Measurements from ENCODE around the gene FBLN1. TPM values are rescaled to one million over a fixed set of nuclear protein-coding genes. Genes with fewer than 3 reads are reported as not detected.

The FBLN1 gene
- total RNA-seq, 5 donors from 2014 or later (not counting 1 experiment from before 2014, with no cell fraction given), result 0.96 to 1.5 (median 1.0) TPM; not detected in 2

DNA sequence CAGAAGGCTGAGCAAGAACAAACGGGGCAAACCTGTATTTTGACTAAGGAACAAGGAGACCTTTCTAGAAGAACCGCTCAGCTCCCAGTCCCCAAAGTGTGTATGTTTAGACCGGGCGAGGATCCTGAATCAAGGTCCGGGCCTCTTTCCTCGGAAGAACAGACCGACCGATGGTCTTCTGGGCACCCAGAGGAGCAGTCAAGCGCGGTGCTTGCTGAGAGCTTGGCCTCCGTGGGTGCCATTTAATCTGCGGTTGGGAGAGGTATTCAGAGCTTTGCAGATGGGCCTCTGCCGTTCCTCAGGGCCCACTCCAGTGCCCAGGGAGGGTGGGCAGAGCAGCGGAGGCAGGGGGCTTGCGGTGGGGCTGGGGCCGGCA is 142.5 kb downstream of the FBLN1 start:
- ATAC-seq (replicated peaks in 1 of 4) (no peak), DNase-seq (no peak)
- Histone ChIP-seq H3K27ac (ENCODE audit: low read length) (no peak overlapping the region), H3K9me3 (no peaks in the 10 kb centered on the region), H3K27me3 (replicated peaks in 1 of 2; ENCODE audit: control insufficient read depth in 2 of 2, extremely low read depth in 1 of 2, insufficient read depth in 2 of 2, low read length in 1 of 2) (peaks cover 0 to 66% of the 10 kb centered on the region in 2 experiments), H3K36me3 (ENCODE audit: control insufficient read depth in 2 of 2, extremely low read depth in 1 of 2, insufficient read depth in 1 of 2, low read length in 1 of 2) (no peaks in the 10 kb centered on the region), H3K4me1 (ENCODE audit: control insufficient read depth in 1 of 2, extremely low read depth in 1 of 2, insufficient read depth in 2 of 2, low read length in 2 of 2) (peaks cover 0 to 15% of the 10 kb centered on the region in 2 experiments), H3K4me3 (ENCODE audit: control insufficient read depth in 1 of 2, extremely low read depth in 1 of 2, low read length in 1 of 2) (no peak overlapping the region)
- POLR2A ChIA-PET, result no interaction called here
- no peaks in the 10 kb centered on the region for H3K9me3 Mint-ChIP-seq
- peaks cover 32 to 69% of the 10 kb centered on the region in 2 donors for H3K27me3 Mint-ChIP-seq
- H3K4me1 Mint-ChIP-seq, result peaks cover 4 to 7% (median 5%) of the 10 kb centered on the region in 3 donors
- CTCF ChIA-PET, result no interaction called here
- H3K27ac Mint-ChIP-seq, result no peak overlapping the region
- H3K4me3 Mint-ChIP-seq, result peak overlapping the region in 1 of 3 donors; percentile 19
- 45% methylated on average over 16 of the region's 16 CpGs for WGBS (ENCODE audit: insufficient coverage)
- no peaks in the 10 kb centered on the region for H3K36me3 Mint-ChIP-seq

DNA sequence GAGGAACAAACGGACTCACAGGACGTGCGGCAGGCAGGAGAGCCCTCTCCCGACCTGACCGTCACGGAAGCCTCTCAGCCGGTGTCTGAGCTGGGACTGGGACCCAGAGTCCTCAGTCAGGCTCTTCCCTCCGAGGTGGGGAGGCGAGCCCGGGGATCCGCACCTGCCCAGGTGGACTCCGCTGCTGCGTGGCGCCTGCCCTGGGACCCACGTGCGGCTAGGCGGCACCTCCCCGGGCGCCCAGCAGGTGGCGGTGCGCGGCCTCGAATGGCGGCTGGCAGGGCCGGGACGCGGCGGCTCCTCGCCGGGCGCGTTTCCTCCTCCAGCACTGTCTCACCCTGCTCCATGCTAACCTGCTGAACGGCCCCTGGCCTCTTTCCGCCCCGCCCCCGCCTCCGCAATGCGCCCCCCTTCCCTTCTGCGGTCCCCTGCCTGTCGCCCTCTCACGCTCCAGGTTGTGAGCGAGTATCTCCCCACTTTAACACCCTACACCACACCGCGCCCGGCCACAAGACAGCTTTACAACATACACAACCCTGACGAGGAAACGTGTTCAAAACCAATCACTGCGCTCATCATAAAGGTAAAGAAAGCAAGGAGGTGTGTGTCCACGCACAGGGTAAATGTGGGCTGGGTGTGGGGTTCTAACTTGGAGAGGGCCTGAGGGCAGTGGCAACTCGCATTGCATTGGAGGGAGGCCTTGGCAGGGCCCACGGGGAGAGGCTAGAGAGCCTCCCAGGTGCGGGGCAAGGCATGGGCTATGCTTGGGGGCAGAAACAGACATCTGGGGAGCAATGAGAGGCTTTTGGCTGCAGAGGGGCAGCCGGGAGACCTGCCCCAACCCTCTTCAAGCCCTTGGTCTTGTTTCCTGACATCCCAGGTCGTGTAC is 143.1 kb downstream of the FBLN1 start:
- H3K9me3 ChIP-seq, result no peaks in the 10 kb centered on the region
- H3K27me3 ChIP-seq (replicated peaks in 1 of 2; ENCODE audit: control insufficient read depth in 2 of 2, extremely low read depth in 1 of 2, insufficient read depth in 2 of 2, low read length in 1 of 2), result peaks cover 0 to 65% of the 10 kb centered on the region in 2 experiments
- no peak overlapping the region for H3K4me3 ChIP-seq (ENCODE audit: control insufficient read depth in 1 of 2, extremely low read depth in 1 of 2, low read length in 1 of 2)
- peaks cover 4 to 7% (median 5%) of the 10 kb centered on the region in 3 donors for H3K4me1 Mint-ChIP-seq
- DNase-seq, result peak; percentile 40 to 85 (median 69)
- 14% methylated on average over 40 of the region's 54 CpGs for WGBS (ENCODE audit: insufficient coverage)
- peaks cover 35 to 69% of the 10 kb centered on the region in 2 donors for H3K27me3 Mint-ChIP-seq
- H3K36me3 ChIP-seq (ENCODE audit: control insufficient read depth in 2 of 2, extremely low read depth in 1 of 2, insufficient read depth in 1 of 2, low read length in 1 of 2), result no peaks in the 10 kb centered on the region
- no peak overlapping the region for H3K27ac ChIP-seq (ENCODE audit: low read length)
- peaks cover 0 to 12% of the 10 kb centered on the region in 2 experiments for H3K4me1 ChIP-seq (ENCODE audit: control insufficient read depth in 1 of 2, extremely low read depth in 1 of 2, insufficient read depth in 2 of 2, low read length in 2 of 2)
- ChIA-PET CTCF (interaction anchor here in 1 of 2 donors (0.7 kb wide), 1 partner anchor 11 kb away, joined by 8 read pairs; no protein-coding TSS in a partner anchor), POLR2A (no interaction called here)
- H3K9me3 Mint-ChIP-seq, result no peaks in the 10 kb centered on the region
- H3K27ac Mint-ChIP-seq, result no peak overlapping the region
- H3K36me3 Mint-ChIP-seq, result no peaks in the 10 kb centered on the region
- peak; percentile 95 to 97 (median 96) for ATAC-seq (replicated peaks in 1 of 4)
- H3K4me3 Mint-ChIP-seq, result peak overlapping the region in 1 of 3 donors; percentile 52

DNA sequence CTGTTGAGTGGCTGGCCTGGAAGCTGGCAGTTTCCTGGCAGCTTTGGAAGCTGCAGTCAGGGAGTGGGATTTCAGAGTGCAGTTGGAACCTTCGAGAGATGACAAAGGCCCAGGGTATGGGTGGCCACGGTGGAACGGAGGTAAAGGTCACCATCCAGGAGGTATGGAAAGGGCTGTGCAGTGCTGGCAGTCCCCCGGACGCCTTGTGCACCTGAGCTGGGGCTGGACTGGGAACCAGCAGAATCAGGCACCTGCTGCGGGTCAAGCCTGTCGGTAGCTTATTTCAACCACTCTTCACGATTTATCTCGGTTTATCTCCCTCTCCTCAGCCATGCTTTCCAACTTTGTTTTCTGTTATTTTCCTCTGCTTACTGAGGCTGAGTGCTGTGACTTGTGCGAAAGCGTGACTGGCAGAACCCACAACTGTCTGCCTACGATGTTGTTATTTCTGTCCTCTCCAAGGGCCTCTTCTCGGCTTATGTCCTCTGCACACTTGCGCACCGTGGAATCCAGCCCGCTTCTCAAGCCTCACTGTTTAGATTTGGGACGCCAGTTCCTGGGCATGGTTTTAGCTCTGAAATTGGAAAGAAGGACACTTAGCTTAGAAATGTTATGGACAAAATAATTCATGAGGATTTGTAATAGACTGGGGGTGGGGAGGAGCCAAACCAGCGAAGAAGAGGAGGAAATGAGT is 145.0 kb downstream of the FBLN1 start:
- peaks cover 4 to 7% (median 5%) of the 10 kb centered on the region in 3 donors for H3K4me1 Mint-ChIP-seq
- ChIA-PET POLR2A (no interaction called here), CTCF (no interaction called here)
- Histone ChIP-seq H3K9me3 (no peaks in the 10 kb centered on the region), H3K27me3 (replicated peaks in 1 of 2; ENCODE audit: control insufficient read depth in 2 of 2, extremely low read depth in 1 of 2, insufficient read depth in 2 of 2, low read length in 1 of 2) (peaks cover 0 to 57% of the 10 kb centered on the region in 2 experiments), H3K36me3 (ENCODE audit: control insufficient read depth in 2 of 2, extremely low read depth in 1 of 2, insufficient read depth in 1 of 2, low read length in 1 of 2) (no peaks in the 10 kb centered on the region), H3K4me1 (ENCODE audit: control insufficient read depth in 1 of 2, extremely low read depth in 1 of 2, insufficient read depth in 2 of 2, low read length in 2 of 2) (peaks cover 0 to 12% of the 10 kb centered on the region in 2 experiments), H3K27ac (ENCODE audit: low read length) (no peak overlapping the region), H3K4me3 (ENCODE audit: control insufficient read depth in 1 of 2, extremely low read depth in 1 of 2, low read length in 1 of 2) (no peak overlapping the region)
- DNase-seq (no peak), ATAC-seq (replicated peaks in 1 of 4) (no peak)
- no peak overlapping the region for H3K27ac Mint-ChIP-seq
- H3K27me3 Mint-ChIP-seq, result peaks cover 21 to 59% of the 10 kb centered on the region in 2 donors
- H3K9me3 Mint-ChIP-seq, result no peaks in the 10 kb centered on the region
- no peak overlapping the region for H3K4me3 Mint-ChIP-seq
- no peaks in the 10 kb centered on the region for H3K36me3 Mint-ChIP-seq
- WGBS (ENCODE audit: insufficient coverage), result 82% methylated on average over 18 of the region's 18 CpGs

DNA sequence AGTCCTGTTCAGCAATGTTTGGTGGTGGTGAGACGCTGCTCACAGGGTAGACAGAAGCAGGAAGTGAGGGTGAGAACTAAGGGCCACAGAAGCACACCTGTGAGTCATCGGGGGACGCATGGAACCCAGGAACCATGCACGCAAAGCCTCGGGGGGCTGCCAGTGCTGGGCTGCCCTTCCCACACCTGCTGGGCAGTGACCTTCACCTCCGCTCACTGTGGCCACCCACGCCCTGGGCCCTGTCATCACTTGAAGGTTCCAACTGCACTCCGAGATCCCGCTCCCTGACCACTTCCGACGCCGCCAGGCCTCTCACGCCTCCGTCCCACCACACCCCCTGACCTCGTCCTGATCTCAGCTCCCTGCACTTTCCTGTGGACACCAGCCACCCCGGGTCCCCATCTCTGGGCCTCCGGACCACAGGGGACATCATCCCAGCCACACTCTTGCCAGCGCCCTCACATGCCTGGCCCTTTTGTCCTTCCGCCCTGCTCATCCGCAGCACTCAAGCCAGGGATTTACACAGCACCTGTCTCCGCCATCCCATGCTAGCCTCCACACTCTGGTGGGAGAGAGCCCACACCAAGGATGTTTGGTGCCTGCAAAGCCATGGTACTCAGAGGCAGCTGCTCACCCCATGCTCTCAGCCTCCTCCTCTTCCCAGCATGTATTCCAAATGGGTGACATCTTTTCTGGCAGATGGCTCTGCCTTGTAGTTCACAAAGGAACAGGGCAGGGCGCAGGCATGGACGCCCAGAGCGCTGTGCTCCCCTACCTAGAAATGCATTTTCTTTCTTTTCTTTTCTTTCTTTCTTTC is 145.8 kb downstream of the FBLN1 start:
- ChIA-PET CTCF (interaction anchor here in 1 of 2 donors (0.7 kb wide), 1 partner anchor 328 kb away, joined by 8 read pairs; no protein-coding TSS in a partner anchor), POLR2A (no interaction called here)
- H3K27me3 ChIP-seq (replicated peaks in 1 of 2; ENCODE audit: control insufficient read depth in 2 of 2, extremely low read depth in 1 of 2, insufficient read depth in 2 of 2, low read length in 1 of 2), result peaks cover 0 to 56% of the 10 kb centered on the region in 2 experiments
- Mint-ChIP-seq H3K4me3 (no peak overlapping the region), H3K36me3 (no peaks in the 10 kb centered on the region), H3K4me1 (peaks cover 4 to 7% (median 5%) of the 10 kb centered on the region in 3 donors), H3K27ac (no peak overlapping the region), H3K9me3 (no peaks in the 10 kb centered on the region), H3K27me3 (peaks cover 26 to 63% of the 10 kb centered on the region in 2 donors)
- no peaks in the 10 kb centered on the region for H3K36me3 ChIP-seq (ENCODE audit: control insufficient read depth in 2 of 2, extremely low read depth in 1 of 2, insufficient read depth in 1 of 2, low read length in 1 of 2)
- WGBS (ENCODE audit: insufficient coverage), result 66% methylated on average over 23 of the region's 24 CpGs
- H3K4me1 ChIP-seq (ENCODE audit: control insufficient read depth in 1 of 2, extremely low read depth in 1 of 2, insufficient read depth in 2 of 2, low read length in 2 of 2), result peaks cover 0 to 12% of the 10 kb centered on the region in 2 experiments
- H3K9me3 ChIP-seq, result no peaks in the 10 kb centered on the region
- H3K4me3 ChIP-seq (ENCODE audit: control insufficient read depth in 1 of 2, extremely low read depth in 1 of 2, low read length in 1 of 2), result no peak overlapping the region
- DNase-seq (no peak), ATAC-seq (replicated peaks in 1 of 4) (no peak)
- no peak overlapping the region for H3K27ac ChIP-seq (ENCODE audit: low read length)

DNA sequence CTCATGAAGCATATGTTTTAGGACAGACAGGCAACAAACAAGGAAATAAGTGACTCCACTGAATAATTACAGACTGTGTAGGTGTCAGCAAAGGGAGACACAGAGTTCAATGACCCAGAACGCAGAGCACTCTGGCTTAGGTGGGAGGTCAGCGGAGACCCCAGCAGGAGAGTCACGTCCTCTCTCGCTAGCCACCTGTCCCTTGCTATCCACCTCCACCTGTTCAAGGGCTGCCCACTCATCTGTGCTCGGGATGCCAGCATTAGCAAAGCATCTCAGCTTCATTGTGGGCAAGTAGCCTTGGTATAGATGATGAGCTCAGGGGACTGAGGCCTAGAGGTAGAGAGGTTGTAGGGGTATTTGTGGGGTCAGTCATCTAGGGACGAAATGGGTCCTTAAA is 147.1 kb downstream of the FBLN1 start:
- peaks cover 4 to 7% (median 5%) of the 10 kb centered on the region in 3 donors for H3K4me1 Mint-ChIP-seq
- peaks cover 0 to 48% of the 10 kb centered on the region in 2 experiments for H3K27me3 ChIP-seq (replicated peaks in 1 of 2; ENCODE audit: control insufficient read depth in 2 of 2, extremely low read depth in 1 of 2, insufficient read depth in 2 of 2, low read length in 1 of 2)
- no peaks in the 10 kb centered on the region for H3K9me3 ChIP-seq
- ATAC-seq (replicated peaks in 1 of 4) (no peak), DNase-seq (no peak)
- ChIA-PET POLR2A (no interaction called here), CTCF (no interaction called here)
- H3K36me3 Mint-ChIP-seq, result no peaks in the 10 kb centered on the region
- H3K36me3 ChIP-seq (ENCODE audit: control insufficient read depth in 2 of 2, extremely low read depth in 1 of 2, insufficient read depth in 1 of 2, low read length in 1 of 2), result no peaks in the 10 kb centered on the region
- 57% methylated on average over 1 of the region's 6 CpGs for WGBS (ENCODE audit: insufficient coverage)
- peaks cover 30 to 61% of the 10 kb centered on the region in 2 donors for H3K27me3 Mint-ChIP-seq
- H3K27ac ChIP-seq (ENCODE audit: low read length), result no peak overlapping the region
- H3K27ac Mint-ChIP-seq, result no peak overlapping the region
- H3K4me1 ChIP-seq (ENCODE audit: control insufficient read depth in 1 of 2, extremely low read depth in 1 of 2, insufficient read depth in 2 of 2, low read length in 2 of 2), result peaks cover 0 to 12% of the 10 kb centered on the region in 2 experiments
- no peak overlapping the region for H3K4me3 ChIP-seq (ENCODE audit: control insufficient read depth in 1 of 2, extremely low read depth in 1 of 2, low read length in 1 of 2)
- no peak overlapping the region for H3K4me3 Mint-ChIP-seq
- no peaks in the 10 kb centered on the region for H3K9me3 Mint-ChIP-seq

DNA sequence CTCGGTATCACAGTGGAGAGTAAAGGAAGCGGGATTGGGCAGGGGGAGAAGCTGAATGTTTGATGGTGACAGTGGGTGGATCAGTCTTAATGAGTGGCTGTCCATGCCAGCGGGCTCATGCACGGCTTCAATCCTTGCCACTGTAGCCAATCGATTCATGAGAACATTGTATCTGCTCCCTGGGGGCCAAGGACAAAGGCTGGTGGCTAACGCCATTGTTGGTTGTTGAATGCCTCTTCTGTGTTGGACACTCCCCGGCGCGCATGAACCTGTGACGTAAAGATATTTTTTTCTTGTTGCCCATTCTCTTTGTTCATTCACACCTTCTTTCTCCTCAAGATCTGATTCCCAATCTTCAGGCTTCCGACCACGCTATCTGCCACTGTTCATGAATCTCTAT is 148.0 kb downstream of the FBLN1 start:
- Histone ChIP-seq H3K9me3 (no peaks in the 10 kb centered on the region), H3K27me3 (replicated peaks in 1 of 2; ENCODE audit: control insufficient read depth in 2 of 2, extremely low read depth in 1 of 2, insufficient read depth in 2 of 2, low read length in 1 of 2) (peaks cover 0 to 41% of the 10 kb centered on the region in 2 experiments), H3K4me3 (ENCODE audit: control insufficient read depth in 1 of 2, extremely low read depth in 1 of 2, low read length in 1 of 2) (no peak overlapping the region), H3K36me3 (ENCODE audit: control insufficient read depth in 2 of 2, extremely low read depth in 1 of 2, insufficient read depth in 1 of 2, low read length in 1 of 2) (no peaks in the 10 kb centered on the region), H3K4me1 (ENCODE audit: control insufficient read depth in 1 of 2, extremely low read depth in 1 of 2, insufficient read depth in 2 of 2, low read length in 2 of 2) (peaks cover 0 to 5% of the 10 kb centered on the region in 2 experiments), H3K27ac (ENCODE audit: low read length) (no peak overlapping the region)
- no peaks in the 10 kb centered on the region for H3K36me3 Mint-ChIP-seq
- no peak overlapping the region for H3K27ac Mint-ChIP-seq
- peaks cover 30 to 59% of the 10 kb centered on the region in 2 donors for H3K27me3 Mint-ChIP-seq
- ChIA-PET POLR2A (no interaction called here), CTCF (no interaction called here)
- H3K4me1 Mint-ChIP-seq, result peaks cover 2 to 5% (median 3%) of the 10 kb centered on the region in 3 donors
- DNase-seq, result no peak
- ATAC-seq (replicated peaks in 1 of 4), result no peak
- no peak overlapping the region for H3K4me3 Mint-ChIP-seq
- 95% methylated on average over 11 of the region's 12 CpGs for WGBS (ENCODE audit: insufficient coverage)
- no peaks in the 10 kb centered on the region for H3K9me3 Mint-ChIP-seq

Measured in T-cell (primary cell).